ENCODE measurements around the gene SEPTIN11.

The SEPTIN11 gene

DNA sequence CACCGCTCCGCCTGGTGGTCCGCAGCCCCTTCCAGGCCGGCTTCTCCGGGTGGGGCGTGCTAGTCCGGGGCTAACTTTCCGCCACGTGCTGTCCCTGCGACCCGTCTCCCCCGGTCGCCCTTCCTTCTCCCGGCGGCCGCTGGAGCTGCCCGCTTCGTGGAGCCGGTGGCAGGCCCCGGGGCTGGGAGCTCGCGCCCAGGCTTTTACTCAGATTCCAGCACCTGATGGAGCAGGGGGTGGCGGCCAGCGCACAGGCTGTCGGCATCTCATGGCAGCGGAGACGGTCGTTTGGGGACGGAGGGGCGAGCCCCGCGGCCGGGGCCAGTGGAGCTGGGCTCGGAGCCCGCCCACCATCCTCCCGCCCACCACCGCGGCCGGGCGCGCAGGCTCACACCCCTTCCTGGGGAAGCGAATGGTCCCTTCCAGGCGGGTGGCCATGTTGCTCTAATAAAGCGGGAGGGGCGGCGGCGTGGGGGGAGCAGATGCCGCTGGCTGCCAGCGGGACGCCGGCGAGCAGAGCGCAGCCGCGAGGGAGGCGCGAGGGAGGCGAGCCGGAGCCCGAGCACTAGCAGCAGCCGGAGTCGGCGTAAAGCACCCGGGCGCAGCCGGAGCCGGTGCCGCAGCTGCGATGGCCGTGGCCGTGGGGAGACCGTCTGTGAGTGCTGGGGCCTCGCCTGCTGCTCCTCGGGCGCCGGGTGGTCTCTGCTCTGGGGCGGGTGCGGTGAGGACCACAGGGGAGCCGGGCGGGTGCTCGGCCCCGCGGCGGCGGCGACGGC is at the start of gene SEPTIN11:
Gene SEPTIN11 (plus strand): TSS at position 477 of the 776 bp plus-strand sequence. CDS start 152 bp downstream, at position 629.
- peak; percentile 80 to 84 for DNase-seq

DNA sequence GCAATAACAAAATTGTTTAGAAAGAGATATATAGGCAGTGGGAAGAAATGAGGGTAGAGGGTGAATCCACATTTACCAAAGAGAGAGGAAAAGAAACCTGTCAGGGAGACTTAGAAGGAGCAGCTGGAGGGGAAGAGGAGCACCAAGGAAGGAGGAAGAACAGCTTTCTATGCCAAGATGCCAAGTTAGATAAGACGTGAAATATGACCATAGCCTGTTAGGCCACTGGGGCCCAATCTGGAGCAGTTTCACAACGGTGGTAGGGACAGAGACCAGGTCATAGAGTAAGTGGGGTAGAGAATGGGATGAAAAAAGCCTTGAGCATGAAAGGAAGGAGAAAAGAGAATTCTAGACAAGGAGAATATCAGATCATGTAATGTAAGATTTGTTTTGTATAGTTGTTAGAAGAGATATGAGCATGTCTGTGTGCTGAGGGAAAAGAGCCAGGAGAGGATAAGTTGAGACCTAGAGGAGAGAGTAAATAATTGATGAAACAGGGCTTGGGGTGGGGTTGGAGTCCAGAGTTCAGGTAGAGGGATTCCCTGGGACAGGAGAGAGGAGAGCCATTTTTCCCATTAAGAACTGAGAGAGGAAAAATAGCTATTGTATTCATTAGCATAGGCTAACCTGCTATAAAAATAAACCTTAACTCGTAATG is 47.2 kb upstream of the SEPTIN11 start:
- no peak for DNase-seq

- DNase-seq: no peak
These were observed 44.8 kb upstream of the SEPTIN11 start for GRCh38 chr4:76904646-76905190.

DNA sequence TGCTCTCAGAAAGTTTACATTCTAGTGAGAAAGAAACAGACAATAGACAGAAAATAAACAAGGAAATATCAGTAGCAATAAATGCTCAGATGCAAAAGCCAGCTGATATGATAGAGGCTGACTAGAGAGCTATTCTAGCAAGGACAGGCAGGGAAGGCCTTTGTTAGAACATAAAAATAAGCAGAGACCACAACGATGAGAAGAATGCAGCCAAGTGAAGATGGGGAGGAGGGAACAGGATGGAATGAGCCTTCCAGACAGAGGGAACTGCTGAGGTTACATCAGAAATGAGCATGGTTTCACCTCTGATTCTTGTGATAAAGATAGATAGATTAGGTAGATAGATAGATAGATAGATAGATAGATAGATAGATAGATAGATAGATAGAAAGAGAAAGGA is 44.0 kb upstream of the SEPTIN11 start:
- no peak for DNase-seq

GRCh38 chr4:76909711-76910110 is 39.8 kb upstream of the SEPTIN11 start:
- DNase-seq: no peak

DNA sequence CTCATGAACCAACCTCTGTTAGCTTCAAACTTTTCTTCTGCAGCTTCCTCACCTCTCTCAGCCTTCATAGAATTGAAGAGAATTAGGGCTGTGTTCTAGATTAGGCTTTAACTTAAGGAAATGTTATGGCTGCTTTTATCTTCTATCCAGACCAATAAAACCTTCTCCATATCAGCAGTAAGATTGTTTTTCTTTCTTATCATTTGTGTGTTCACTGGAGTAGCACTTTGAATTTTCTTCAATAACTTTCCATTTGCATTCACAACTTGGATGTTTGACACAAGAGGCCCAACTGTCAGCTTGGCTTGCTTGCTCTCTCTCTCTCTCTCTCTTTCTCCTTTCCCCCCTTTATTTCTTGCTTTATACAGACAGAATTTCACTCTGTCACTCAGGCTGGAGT is 28.8 kb upstream of the SEPTIN11 start:
- no peak for DNase-seq

DNA sequence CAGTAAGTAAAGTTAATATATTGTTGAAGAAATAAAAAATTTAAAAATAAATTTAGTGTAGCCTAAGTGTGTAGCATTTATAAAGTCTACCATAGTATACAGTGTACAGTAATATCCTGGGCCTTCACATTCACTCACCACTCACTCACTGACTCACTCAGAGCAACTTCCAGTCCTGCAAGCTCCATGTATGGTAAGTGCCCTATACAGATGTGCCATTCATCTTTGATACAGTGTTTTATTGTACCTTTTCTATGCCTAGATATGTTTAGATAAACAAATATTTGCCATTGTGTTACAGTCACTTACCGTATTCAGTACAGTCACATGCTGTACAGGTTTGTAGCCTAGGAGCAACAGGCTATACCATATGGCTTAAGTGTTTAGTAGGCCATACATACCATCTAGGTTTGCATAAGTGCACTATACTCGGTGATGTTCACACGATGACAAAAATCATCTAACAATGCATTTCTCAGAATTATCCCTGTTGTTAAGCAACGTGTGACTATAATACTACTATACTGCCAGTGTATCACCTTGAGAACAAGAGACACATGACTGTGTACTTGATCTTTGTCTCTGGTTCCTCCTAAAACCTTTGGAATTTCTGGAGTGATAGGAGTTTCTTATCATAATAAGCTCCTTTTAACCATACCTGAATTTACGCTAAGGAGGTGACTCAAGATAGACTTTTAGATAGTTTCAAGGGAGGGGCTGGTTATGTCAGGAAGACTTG is 25.8 kb upstream of the SEPTIN11 start:
- no peak for DNase-seq

DNA sequence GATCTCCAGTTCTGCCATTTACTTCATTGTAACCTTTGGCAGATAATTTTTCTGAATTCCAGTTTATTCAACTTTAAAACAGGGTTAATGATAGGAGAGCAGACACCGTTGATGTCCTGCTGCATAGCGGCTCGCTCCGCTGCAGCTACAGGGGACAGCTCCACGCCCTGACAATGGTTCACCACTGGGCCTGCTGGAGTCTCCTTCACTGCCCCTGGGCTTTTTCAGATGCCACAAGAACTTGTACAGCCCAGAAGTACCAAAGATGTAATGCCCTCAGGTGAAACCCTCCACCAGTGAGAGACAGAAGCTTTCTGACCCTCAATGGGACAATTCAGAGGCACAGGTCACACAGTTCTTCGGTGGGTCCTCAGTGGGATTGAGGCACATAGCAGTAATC is 22.7 kb upstream of the SEPTIN11 start:
- DNase-seq: no peak

GRCh38 chr4:76930685-76931084 is 18.9 kb upstream of the SEPTIN11 start:
- no peak for DNase-seq

- no peak for DNase-seq
These were observed 18.5 kb upstream of the SEPTIN11 start for GRCh38 chr4:76931087-76931486.

GRCh38 chr4:76931576-76932276 is 17.8 kb upstream of the SEPTIN11 start:
- no peak for DNase-seq

- DNase-seq: no peak
These were observed 10.4 kb upstream of the SEPTIN11 start for GRCh38 chr4:76939184-76939583.

GRCh38 chr4:76943129-76943620 is 6.4 kb upstream of the SEPTIN11 start:
- DNase-seq: no peak

- DNase-seq: no peak
These were observed 5.8 kb upstream of the SEPTIN11 start for GRCh38 chr4:76943790-76944189.

GRCh38 chr4:76947369-76947768 is 2.2 kb upstream of the SEPTIN11 start:
- DNase-seq: no peak

DNA sequence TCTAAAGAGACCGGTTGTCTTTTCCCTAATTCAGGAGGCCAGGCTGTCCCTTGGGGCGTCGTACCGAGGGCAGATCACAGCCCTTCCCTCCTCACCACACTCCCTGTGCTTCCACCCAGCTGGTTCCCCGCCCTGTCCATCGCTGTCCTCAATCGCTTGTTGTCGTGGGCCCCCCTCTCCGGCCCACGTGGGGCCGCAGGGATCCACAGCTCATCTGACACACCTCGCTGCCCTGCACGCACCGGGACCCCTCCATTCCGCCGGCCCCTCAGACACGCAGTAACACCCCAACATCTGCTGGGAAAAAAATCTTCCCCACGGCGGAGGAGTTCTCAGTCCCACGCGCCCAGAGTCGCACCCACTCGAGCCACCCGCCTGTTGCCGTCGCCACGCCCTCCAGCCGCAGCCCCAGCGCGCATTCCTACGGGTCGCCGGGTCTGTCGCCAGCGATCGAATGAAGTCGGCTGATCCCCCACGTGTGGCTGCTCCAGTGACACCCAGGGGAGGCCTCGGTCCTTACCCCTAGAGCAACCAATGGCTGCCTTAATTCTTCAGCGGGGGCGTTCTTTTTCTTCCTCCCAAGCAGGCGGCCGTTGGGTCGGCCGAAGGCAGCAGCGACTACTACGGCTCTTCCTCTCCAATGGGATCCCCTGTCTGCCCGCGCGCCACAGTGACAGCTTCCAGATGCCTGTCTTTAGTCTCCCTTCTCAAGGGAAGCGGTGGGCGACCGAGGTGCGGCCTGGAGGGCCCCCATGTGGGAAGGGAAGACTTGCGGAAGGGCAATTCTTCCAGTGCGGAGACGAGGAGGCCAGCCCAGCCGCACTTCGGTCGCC is 893 bp upstream of the SEPTIN11 start:
- DNase-seq: peak; percentile 57 to 63

DNA sequence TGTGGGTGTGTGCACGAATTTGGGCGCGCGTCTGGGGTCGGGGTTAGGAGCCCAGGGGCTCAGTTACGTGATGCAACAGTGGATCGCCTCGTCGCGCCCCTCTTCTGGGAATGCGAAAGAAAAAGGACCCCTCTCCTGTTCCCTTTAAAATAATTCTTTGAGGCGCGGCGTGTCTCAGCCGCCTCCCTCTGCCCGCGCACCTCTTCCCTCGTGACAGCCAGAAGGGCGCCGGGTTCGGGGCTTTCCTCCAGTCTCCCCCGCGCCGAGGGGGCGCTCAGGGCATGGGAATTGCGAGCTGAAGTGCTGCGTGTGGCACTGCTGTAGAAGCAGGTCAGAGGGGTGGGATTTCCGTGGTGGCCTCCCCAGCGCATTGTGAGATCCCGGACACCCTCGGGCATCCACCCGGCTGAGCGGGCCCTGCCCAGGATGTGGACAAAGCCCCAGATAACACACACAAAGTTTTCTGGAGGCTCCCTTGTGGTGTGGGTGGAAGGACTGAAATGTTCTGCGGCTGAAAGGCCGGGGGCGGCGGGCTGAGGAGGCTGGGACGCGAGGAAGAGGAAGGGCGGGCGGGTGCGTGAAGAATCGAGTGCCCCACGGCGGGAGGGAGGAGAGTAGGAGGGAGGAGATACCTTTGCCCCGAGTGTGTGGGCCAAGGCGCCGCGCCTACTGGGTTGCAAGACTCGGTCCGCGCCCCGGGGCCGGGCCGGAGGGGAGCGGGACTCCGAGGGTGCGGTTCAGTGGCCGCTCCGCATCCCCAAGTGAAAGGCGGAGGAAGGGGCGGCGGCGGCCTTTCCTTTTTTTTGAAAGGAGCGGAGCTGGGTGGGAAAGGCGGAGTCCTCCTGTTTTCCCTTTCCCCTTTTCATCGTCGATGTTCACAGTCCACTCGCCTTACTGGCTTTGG is 752 bp downstream of the SEPTIN11 start:
- peak; percentile 61 to 71 for DNase-seq

DNA sequence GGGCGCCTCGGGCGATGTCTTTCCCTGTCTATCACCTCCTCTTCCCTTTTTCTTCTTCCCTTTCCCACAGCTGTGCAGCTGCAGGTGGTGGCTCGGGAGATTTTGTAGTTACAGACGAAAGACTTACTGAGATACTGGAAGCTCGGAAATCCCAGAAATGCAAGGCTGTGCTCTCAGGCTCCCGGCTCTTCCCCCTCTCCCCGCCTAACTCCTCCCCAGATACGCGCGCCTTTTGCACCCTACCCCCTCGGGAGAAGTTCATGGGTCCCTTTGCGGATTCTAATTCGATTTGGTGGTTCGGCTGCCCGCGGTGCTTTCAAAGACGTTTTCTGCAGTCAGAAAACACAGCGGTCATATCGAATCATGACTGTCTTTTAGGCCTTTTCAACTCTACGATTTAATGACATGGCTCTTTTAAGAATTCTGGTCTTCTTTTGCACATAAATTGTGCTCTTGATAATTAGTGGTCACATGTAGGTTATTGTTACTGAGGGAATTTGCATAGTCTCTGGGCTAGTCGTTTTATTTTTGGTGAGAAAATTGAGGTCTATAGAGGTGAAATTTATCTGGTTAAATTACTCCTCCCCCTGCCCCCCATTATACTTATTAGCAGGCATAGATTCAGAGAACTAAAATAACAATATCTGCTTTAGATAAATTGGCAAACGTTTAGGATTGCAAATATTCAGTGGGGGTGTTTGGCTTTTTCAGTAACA is 1.6 kb downstream of the SEPTIN11 start:
- DNase-seq: peak in 1 of 2 donors; percentile 7

DNA sequence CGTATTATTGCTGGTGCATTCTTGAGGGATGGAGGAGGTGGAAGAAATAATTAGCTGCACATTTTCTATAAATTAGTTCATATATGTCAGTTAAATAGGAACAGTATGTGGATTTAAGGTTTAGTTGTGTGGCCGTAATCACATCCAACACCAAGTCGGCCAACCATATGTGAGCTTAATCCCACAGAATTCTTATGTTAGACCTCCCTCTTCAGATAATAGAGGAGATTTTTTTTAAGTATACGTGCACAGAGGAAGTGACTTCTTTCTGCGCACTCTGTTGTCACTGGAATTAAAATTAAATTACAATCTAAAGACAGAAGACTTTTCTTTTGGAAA is 2.1 kb downstream of the SEPTIN11 start:
- DNase-seq: no peak

GRCh38 chr4:76952071-76952470 is 2.5 kb downstream of the SEPTIN11 start:
- no peak for DNase-seq
